WI38 (cell line): ENCODE data around the gene NEURL1B.

Experiments used
- H3K4me3 ChIP-seq: 2 replicates; pipeline ENCODE4 v1.5.1; 2011; ENCODE audit warnings: low read depth, mild to moderate bottlenecking, control low read depth, low read length
- TF ChIP-seq, protein P1 (sequence below): IDR thresholded peaks from 2 replicates; pipeline ENCODE4 v1.5.1; 2012; ENCODE audit warnings: low read depth, mild to moderate bottlenecking, control low read depth, low read length

NEURL1B gene

DNA sequence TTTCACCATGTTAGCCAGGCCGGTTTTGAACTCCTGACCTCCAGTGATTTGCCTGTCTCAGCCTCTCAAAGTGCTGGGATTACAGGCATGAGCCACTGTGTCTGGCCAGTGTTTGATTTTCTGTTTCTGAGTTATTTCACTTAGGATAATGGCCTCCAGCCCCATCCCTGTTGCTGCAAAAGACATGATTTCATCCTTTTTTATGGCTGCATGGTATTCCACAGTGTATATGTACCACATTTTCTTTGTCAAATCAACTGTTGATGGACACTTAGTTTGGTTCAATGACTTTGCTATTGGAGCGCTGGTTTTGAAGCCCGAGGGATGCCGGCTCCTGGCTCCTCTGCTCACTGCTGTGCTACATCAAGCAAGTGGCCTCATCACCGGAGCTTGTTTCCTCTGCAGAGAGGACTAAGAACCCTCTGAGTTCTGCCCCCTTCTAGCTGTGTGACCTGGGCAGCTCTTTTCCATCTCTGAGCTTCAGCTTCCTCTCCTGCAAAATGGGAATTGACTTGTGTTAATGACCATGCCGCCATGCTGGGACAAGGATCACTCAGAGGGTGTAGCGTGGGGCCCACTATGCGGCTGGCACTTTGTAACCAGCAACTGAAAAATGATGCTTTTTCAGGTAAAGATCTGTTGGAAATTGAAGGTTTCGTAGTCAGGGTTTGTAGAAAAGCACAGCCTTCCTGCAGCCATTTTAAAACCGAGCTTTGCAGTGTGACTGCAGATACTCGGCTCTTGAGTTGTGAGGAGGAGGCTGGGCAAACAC, 4.6 kb upstream of the NEURL1B start:
- H3K4me3 ChIP-seq = no peak overlapping the region
- TF ChIP-seq, protein P1, sequence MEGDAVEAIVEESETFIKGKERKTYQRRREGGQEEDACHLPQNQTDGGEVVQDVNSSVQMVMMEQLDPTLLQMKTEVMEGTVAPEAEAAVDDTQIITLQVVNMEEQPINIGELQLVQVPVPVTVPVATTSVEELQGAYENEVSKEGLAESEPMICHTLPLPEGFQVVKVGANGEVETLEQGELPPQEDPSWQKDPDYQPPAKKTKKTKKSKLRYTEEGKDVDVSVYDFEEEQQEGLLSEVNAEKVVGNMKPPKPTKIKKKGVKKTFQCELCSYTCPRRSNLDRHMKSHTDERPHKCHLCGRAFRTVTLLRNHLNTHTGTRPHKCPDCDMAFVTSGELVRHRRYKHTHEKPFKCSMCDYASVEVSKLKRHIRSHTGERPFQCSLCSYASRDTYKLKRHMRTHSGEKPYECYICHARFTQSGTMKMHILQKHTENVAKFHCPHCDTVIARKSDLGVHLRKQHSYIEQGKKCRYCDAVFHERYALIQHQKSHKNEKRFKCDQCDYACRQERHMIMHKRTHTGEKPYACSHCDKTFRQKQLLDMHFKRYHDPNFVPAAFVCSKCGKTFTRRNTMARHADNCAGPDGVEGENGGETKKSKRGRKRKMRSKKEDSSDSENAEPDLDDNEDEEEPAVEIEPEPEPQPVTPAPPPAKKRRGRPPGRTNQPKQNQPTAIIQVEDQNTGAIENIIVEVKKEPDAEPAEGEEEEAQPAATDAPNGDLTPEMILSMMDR = no peak

DNA sequence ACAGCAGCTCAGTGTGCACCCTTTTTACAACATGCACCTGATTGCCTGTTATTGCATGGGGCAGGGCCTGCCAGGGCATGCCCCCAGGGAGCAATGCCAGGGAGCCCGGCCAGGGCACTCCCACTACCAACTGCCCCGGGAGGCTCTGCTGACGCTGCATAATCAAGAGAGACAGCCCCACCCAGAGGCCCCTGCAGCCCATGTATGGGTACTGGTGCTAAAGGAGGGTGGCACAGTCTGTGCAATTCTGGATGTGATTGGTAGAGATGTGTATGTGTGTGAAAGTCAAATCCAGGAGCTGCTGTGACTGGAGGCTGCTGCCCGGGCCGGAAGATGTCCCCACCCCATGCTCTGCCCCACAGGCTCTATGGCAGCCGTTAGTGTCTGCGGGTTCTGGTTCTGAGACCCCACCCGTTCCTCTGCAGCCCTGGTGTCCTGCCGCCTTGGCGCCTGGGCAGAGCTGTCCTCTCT, 3.9 kb upstream of the NEURL1B start:
- TF ChIP-seq, protein P1 = no peak
- H3K4me3 ChIP-seq = no peak overlapping the region

DNA sequence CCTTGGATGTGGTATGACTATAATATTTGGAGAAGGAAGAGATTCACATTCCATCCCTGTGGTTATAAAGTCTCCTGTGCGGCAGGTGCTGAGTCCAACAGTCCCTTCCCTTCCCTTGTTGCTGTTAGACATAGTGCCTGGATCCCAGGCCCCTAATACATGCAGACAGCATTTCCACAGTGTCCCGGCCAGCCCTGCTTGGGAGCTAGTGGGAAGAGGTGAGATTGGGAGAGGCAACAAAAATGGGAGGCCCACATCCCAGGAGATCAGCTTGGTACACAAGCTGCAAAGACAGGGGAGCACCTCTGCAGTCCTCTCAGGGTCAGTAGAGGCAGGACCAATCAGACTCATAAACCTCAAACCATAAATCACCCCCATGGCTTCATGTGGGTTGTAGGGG, 3.3 kb upstream of the NEURL1B start:
- TF ChIP-seq, protein P1 = no peak

DNA sequence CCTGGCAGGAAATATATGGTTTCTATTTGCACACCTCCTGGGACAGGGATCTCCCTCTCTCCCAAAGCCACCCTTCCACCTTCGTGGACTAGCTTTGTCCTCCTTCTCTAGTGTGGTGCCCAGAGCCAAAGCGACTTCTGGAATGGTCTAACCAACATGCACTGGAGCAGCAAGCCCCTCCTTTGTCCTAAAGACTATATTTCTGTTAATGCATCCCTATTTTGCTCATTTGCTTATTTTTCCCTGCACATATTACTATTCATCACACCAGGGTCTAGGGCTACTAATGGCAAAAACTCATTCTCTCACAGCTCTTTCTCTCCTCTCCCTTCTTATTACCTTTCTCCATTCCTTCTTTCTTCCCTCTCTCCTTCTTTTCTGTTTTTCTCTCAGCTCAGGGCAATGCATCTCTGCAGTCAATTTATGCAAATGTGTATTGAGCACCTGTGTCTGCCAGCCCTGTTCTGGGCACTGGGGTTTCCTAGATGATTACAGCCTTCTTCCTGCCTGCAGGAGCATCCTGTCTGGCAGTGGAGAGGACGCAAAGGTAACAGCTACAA, 2.8 kb upstream of the NEURL1B start:
- TF ChIP-seq, protein P1 = no peak
- H3K4me3 ChIP-seq = no peak overlapping the region

More for the DNA sequence above, 3.3 kb upstream of the NEURL1B start:
- no peak overlapping the region for H3K4me3 ChIP-seq

DNA sequence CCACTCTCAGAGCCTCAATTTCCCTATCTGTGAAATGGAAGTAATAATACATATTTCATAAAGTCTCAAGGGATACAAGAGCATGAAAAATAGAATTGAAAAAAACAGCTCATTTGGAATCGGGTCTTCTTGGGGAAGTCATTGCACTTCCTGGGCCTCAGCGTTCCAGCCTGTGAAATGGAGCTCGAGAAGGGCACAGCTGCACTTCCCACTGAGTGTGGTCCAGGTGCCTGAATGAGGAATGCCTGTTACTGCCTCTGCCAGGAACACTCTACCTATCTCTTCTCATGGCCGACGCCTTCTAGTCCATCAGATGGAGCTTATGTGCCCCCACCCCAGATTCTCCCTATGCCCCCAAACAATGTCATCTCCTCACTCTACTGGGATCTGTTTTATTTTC, 924 bp upstream of the NEURL1B start:
- no peak overlapping the region for H3K4me3 ChIP-seq
- TF ChIP-seq, protein P1 = no peak

DNA sequence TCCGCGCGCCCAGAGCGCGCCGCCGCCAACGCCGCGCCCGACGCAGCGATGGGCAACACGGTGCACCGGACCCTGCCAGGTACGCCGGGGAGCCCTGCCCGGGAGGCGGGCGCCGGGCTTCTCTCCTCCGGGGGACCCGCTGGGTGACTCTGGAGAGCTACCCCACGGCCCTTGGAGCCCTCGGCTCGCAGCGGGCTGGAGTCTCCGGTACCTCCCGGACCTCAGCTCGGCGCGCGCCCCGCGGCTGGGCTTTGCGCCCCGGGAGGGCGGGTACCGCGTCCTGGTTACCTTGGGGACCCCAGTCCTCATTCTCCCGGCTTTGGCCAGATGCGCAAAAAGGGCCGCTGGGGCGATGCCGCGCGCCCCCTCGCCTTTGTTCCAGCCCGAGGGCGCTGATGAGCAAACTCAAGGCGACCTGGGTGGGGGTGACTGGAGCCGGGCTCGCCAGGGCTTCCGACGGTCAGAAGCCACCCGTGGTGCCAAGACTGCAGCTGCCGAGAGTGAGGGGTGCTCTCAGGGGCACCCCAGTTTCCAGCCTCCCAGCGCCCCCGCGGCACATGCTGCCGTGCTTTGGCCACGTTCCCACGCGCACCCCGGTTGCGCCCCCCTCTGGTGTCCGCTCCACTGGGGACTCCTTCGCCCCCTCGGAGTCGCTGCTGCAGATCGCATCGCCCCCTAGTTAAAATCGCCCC, 442 bp downstream of the NEURL1B start:
- TF ChIP-seq, protein P1 = no peak
- H3K4me3 ChIP-seq = peak overlapping the region; percentile 77

DNA sequence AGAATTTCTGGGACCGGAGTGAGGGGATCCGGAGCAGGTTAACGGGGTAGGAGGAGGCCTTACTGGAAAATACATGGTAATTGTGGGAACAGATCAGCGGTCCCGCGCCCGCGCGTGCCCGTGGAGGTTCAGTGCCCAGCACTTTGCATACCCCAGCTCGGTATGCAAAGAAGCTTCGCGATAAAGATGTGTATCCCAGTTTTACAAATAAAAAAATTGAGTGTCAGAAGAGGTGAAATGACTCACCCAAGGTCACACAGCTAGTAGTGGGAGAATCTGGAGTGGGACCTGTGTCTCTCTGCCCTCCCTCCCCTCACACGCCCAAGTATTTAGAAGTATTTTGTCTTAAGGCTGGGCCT, 967 bp downstream of the NEURL1B start:
- H3K4me3 ChIP-seq = peak overlapping the region; percentile 77
- TF ChIP-seq, protein P1 = no peak
